ENCODE measurements around the gene SUPT7L. TPM values are rescaled to one million over a fixed set of nuclear protein-coding genes. Genes with fewer than 3 reads are reported as not detected.

The SUPT7L gene
- polyA plus RNA-seq, 1 donor (not counting 4 experiments of a cell fraction or from before 2014, with no cell fraction given) = 39.8 TPM

DNA sequence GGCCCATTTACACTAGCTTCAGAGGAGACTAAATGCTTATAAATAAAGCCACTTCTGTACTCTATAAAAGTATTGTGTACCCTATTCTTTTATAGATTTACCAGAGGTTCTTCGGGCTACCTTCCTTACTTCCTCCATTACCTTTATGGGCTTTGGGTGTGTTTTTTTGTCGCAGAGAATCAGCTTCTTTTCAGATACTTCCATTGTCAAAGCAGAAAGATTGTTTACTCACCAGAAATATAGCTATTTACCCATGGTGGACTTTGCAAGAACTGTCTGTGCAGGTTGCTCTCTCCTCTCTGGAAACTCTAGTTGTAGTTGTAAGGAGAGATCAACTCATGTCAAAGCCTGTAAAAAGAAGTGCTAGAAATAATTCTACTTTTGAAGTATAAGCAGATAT, 49.4 kb downstream of the SUPT7L start:
- H3K9ac ChIP-seq (ENCODE audit: control insufficient read depth, extremely low read depth, insufficient read depth, low read length) = no peak overlapping the region
- no peaks in the 10 kb centered on the region for H3K4me1 ChIP-seq (ENCODE audit: control insufficient read depth, extremely low read depth, insufficient read depth, low read length)
- no peaks in the 10 kb centered on the region for H4K20me1 ChIP-seq (ENCODE audit: control insufficient read depth, extremely low read depth, insufficient read depth, low read length)
- H2AFZ ChIP-seq (ENCODE audit: control insufficient read depth, low read length) = no peak overlapping the region
- no peak overlapping the region for H3K27ac ChIP-seq (ENCODE audit: control insufficient read depth, insufficient read depth, low read length)
- H3K36me3 ChIP-seq (ENCODE audit: control insufficient read depth in 2 of 2, extremely low read depth in 1 of 2, insufficient read depth in 2 of 2, low read length in 2 of 2) = peaks cover 8 to 19% of the 10 kb centered on the region in 2 experiments
- no peaks in the 10 kb centered on the region for H3K9me1 ChIP-seq (ENCODE audit: control insufficient read depth, extremely low read depth, insufficient read depth, low read length)
- H3K4me3 ChIP-seq (ENCODE audit: control insufficient read depth in 2 of 3, extremely low read depth in 1 of 3, insufficient read depth in 2 of 3, low read depth in 1 of 3, low read length in 3 of 3) = no peak overlapping the region
- no peak overlapping the region for H3K4me2 ChIP-seq (ENCODE audit: control insufficient read depth, extremely low read depth, insufficient read depth, low read depth, low read length)
- TF ChIP-seq EZH2 (IDR thresholded peaks at IDR 0.05; ENCODE audit: low read length) = no peak
- TF ChIP-seq, protein P1, sequence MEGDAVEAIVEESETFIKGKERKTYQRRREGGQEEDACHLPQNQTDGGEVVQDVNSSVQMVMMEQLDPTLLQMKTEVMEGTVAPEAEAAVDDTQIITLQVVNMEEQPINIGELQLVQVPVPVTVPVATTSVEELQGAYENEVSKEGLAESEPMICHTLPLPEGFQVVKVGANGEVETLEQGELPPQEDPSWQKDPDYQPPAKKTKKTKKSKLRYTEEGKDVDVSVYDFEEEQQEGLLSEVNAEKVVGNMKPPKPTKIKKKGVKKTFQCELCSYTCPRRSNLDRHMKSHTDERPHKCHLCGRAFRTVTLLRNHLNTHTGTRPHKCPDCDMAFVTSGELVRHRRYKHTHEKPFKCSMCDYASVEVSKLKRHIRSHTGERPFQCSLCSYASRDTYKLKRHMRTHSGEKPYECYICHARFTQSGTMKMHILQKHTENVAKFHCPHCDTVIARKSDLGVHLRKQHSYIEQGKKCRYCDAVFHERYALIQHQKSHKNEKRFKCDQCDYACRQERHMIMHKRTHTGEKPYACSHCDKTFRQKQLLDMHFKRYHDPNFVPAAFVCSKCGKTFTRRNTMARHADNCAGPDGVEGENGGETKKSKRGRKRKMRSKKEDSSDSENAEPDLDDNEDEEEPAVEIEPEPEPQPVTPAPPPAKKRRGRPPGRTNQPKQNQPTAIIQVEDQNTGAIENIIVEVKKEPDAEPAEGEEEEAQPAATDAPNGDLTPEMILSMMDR (optimal IDR thresholded peaks at IDR 0.05 in 1 of 3, IDR thresholded peaks at IDR 0.05 in 1 of 3, conservative IDR thresholded peaks at IDR 0.05 in 1 of 3; ENCODE audit: extremely low read depth in 1 of 3, insufficient read depth in 2 of 3, low read length in 3 of 3) = no peak
- dilution Hi-C loops (cut with MboI; ENCODE audit: extremely low pct_ligation_motif_present, low sequenced_read_pairs) = no loop called here
- DNase-seq (ENCODE audit: low read depth, low spot score) = no peak
- H3K27me3 ChIP-seq (ENCODE audit: control insufficient read depth, extremely low read depth, insufficient read depth, low read length) = no peaks in the 10 kb centered on the region
- no peaks in the 10 kb centered on the region for H3K79me2 ChIP-seq (ENCODE audit: control insufficient read depth, insufficient read depth, low read length)
- no peak for FAIRE-seq
- H3K9me3 ChIP-seq (ENCODE audit: control insufficient read depth, low read depth, low read length) = no peaks in the 10 kb centered on the region

- H3K4me1 ChIP-seq (ENCODE audit: control insufficient read depth, extremely low read depth, insufficient read depth, low read length) = no peaks in the 10 kb centered on the region
- H3K4me3 ChIP-seq (ENCODE audit: control insufficient read depth in 2 of 3, extremely low read depth in 1 of 3, insufficient read depth in 2 of 3, low read depth in 1 of 3, low read length in 3 of 3) = no peak overlapping the region
- no peak overlapping the region for H2AFZ ChIP-seq (ENCODE audit: control insufficient read depth, low read length)
- no peak overlapping the region for H3K9ac ChIP-seq (ENCODE audit: control insufficient read depth, extremely low read depth, insufficient read depth, low read length)
- no peaks in the 10 kb centered on the region for H3K9me3 ChIP-seq (ENCODE audit: control insufficient read depth, low read depth, low read length)
- H4K20me1 ChIP-seq (ENCODE audit: control insufficient read depth, extremely low read depth, insufficient read depth, low read length) = no peaks in the 10 kb centered on the region
- peaks cover 1% of the 10 kb centered on the region for H3K79me2 ChIP-seq (ENCODE audit: control insufficient read depth, insufficient read depth, low read length)
- H3K27ac ChIP-seq (ENCODE audit: control insufficient read depth, insufficient read depth, low read length) = no peak overlapping the region
- no peak for FAIRE-seq
- no peak for DNase-seq (ENCODE audit: low read depth, low spot score)
- no peaks in the 10 kb centered on the region for H3K9me1 ChIP-seq (ENCODE audit: control insufficient read depth, extremely low read depth, insufficient read depth, low read length)
- H3K4me2 ChIP-seq (ENCODE audit: control insufficient read depth, extremely low read depth, insufficient read depth, low read depth, low read length) = no peak overlapping the region
- dilution Hi-C loops (cut with MboI; ENCODE audit: extremely low pct_ligation_motif_present, low sequenced_read_pairs) = no loop called here
- peaks cover 5 to 25% of the 10 kb centered on the region in 2 experiments for H3K36me3 ChIP-seq (ENCODE audit: control insufficient read depth in 2 of 2, extremely low read depth in 1 of 2, insufficient read depth in 2 of 2, low read length in 2 of 2)
- TF ChIP-seq, protein P1 (optimal IDR thresholded peaks at IDR 0.05 in 1 of 3, IDR thresholded peaks at IDR 0.05 in 1 of 3, conservative IDR thresholded peaks at IDR 0.05 in 1 of 3; ENCODE audit: extremely low read depth in 1 of 3, insufficient read depth in 2 of 3, low read length in 3 of 3) = no peak
- TF ChIP-seq EZH2 (IDR thresholded peaks at IDR 0.05; ENCODE audit: low read length) = no peak
- H3K27me3 ChIP-seq (ENCODE audit: control insufficient read depth, extremely low read depth, insufficient read depth, low read length) = no peaks in the 10 kb centered on the region
These were observed 56.8 kb downstream of the SUPT7L start for GRCh38 chr2:27606611-27607010.

Small RNA genes within 50 kb of the gene (small RNA-seq; reads per million reads assigned to genes)
- 0 reads per million in 3 experiments for gene RF00340 (ENCODE audit: insufficient read length in 3 of 3, low read depth in 3 of 3, low replicate concordance in 1 of 3)

Other genes with a start within 250 kb of the SUPT7L start
- 144 to 157 TPM (median 148 TPM) in 3 replicates for gene NRBP1, start 235.0 kb downstream of the SUPT7L start, polyA plus RNA-seq
- 8.6 to 22.9 TPM (median 14.7 TPM) in 3 replicates for gene KRTCAP3, start 221.2 kb downstream of the SUPT7L start, polyA plus RNA-seq
- gene IFT172, start 173.9 kb downstream of the SUPT7L start, polyA plus RNA-seq = 10.4 to 14.4 TPM (median 12.7 TPM) in 3 replicates
- gene FNDC4, start 168.4 kb downstream of the SUPT7L start, polyA plus RNA-seq = 6.3 to 13.0 TPM (median 9.9 TPM) in 3 replicates
- gene GCKR, start 166.8 kb downstream of the SUPT7L start, polyA plus RNA-seq = 0.18 to 0.30 TPM (median 0.27 TPM) in 3 replicates
- 10.3 to 16.6 TPM (median 11.0 TPM) in 3 replicates for gene ZNF512, start 80.6 kb downstream of the SUPT7L start, polyA plus RNA-seq
- gene CCDC121, start 34.6 kb downstream of the SUPT7L start, polyA plus RNA-seq = 0.86 to 1.1 TPM (median 1.1 TPM) in 3 replicates
- gene GPN1, start 34.6 kb downstream of the SUPT7L start, polyA plus RNA-seq = 77.8 to 103 TPM (median 85.7 TPM) in 3 replicates
- 10.3 to 17.0 TPM (median 13.5 TPM) in 3 replicates for gene SLC4A1AP, start 275 bp upstream of the SUPT7L start, polyA plus RNA-seq
- gene MRPL33, start 108.1 kb upstream of the SUPT7L start, polyA plus RNA-seq = 51.9 to 110 TPM (median 94.4 TPM) in 3 replicates
- gene RBKS, start 226.8 kb upstream of the SUPT7L start, polyA plus RNA-seq = 1.5 to 1.9 TPM (median 1.8 TPM) in 3 replicates
- 24.3 to 30.3 TPM (median 29.8 TPM) in 3 replicates for gene BABAM2, start 227.1 kb upstream of the SUPT7L start, polyA plus RNA-seq

Data from keratinocyte (primary cell).